Stimulated activated CD4-positive, alpha-beta T cell treated with anti-CD3 and anti-CD28 coated beads, Interleukin-2, amount 100 ng/mL, for 48 hours (primary cell): ENCODE data around the gene BABAM2.

Source experiments
- DNase-seq, 2 donors: peaks; one replicate each; pipeline ENCODE4 v3.0.0-alpha.2; 2020

BABAM2 gene

GRCh38 chr2:28340312-28341202 lies 450.0 kb downstream of the BABAM2 start:
- DNase-seq: no peak

GRCh38 chr2:28341208-28341891 lies 450.8 kb downstream of the BABAM2 start:
- DNase-seq: no peak

- DNase-seq: no peak
These were observed 451.8 kb downstream of the BABAM2 start for GRCh38 chr2:28342081-28342967.

GRCh38 chr2:28343184-28343942 lies 452.8 kb downstream of the BABAM2 start:
- DNase-seq: no peak

- no peak for DNase-seq
These were observed 453.6 kb downstream of the BABAM2 start for GRCh38 chr2:28343971-28344715.

- no peak for DNase-seq
These were observed 454.3 kb downstream of the BABAM2 start for GRCh38 chr2:28344756-28345373.

GRCh38 chr2:28345619-28346018 lies 455.1 kb downstream of the BABAM2 start:
- no peak for DNase-seq

GRCh38 chr2:28346587-28346986 lies 456.1 kb downstream of the BABAM2 start:
- DNase-seq: no peak

- no peak for DNase-seq
These were observed 456.7 kb downstream of the BABAM2 start for GRCh38 chr2:28347193-28347592.

- no peak for DNase-seq
These were observed 457.1 kb downstream of the BABAM2 start for GRCh38 chr2:28347596-28347995.

- peak in 1 of 2 donors; percentile 23 for DNase-seq
These were observed 457.6 kb downstream of the BABAM2 start for GRCh38 chr2:28348149-28348567.

- DNase-seq: no peak
These were observed 458.4 kb downstream of the BABAM2 start for GRCh38 chr2:28348921-28349320.

- no peak for DNase-seq
These were observed 459.1 kb downstream of the BABAM2 start for GRCh38 chr2:28349546-28350165.

- DNase-seq: no peak
These were observed 459.7 kb downstream of the BABAM2 start for GRCh38 chr2:28350196-28350595.

- DNase-seq: no peak
These were observed 460.3 kb downstream of the BABAM2 start for GRCh38 chr2:28350791-28351285.

GRCh38 chr2:28351621-28352020 lies 461.1 kb downstream of the BABAM2 start:
- no peak for DNase-seq

- no peak for DNase-seq
These were observed 461.6 kb downstream of the BABAM2 start for GRCh38 chr2:28352104-28352503.

GRCh38 chr2:28352610-28353195 lies 462.2 kb downstream of the BABAM2 start:
- no peak for DNase-seq

- no peak for DNase-seq
These were observed 464.5 kb downstream of the BABAM2 start for GRCh38 chr2:28354920-28355520.
